Gastroesophageal sphincter (tissue), 4 donors: ENCODE measurements around the gene LINC01488. TPM values are rescaled to one million over a fixed set of nuclear protein-coding genes. Genes with fewer than 3 reads are reported as not detected.

Source experiments
- ATAC-seq: fragments of 150-250 bp; one replicate; pipeline ENCODE4 v1.9.1; 2016; ENCODE audit warnings: mild to moderate bottlenecking, moderate library complexity
- H3K27ac ChIP-seq, 4 donors: fragments of 200-600 bp; sonication (generic) in 3 of 4; 1 replicate in 3 of 4; 2 replicates in 1 of 4; pipeline ENCODE4 v1.5.1; 2016 to 2019
- H3K27me3 ChIP-seq: fragments of 200-600 bp; sonication (generic); one replicate; pipeline ENCODE4 v1.5.1; 2019
- H3K36me3 ChIP-seq, 2 donors: fragments of 200-600 bp; sonication (generic); one replicate each; pipeline ENCODE4 v1.5.1; 2019; ENCODE audit warnings: control low read depth in 1 of 2
- H3K4me1 ChIP-seq, 3 donors: fragments of 200-600 bp; sonication (generic); 1 replicate in 2 of 3; 2 replicates in 1 of 3; pipeline ENCODE4 v1.5.1; 2016 to 2019; ENCODE audit warnings: control low read depth in 2 of 3
- H3K4me3 ChIP-seq, 2 donors: fragments of 200-600 bp; sonication (generic); one replicate each; pipeline ENCODE4 v1.5.1; 2019; ENCODE audit warnings: mild to moderate bottlenecking in 1 of 2, moderate library complexity in 1 of 2
- H3K9me3 ChIP-seq, 3 donors: fragments of 200-600 bp; sonication (generic); one replicate each; pipeline ENCODE4 v1.5.1; 2017 to 2019; ENCODE audit warnings: control low read depth in 2 of 3
- EP300 ChIP-seq: sonication (generic); formaldehyde crosslinking; IDR thresholded peaks from one replicate; pipeline ENCODE4 v1.6.1; 2017; ENCODE audit warnings: antibody characterized with exemption, mild to moderate bottlenecking
- POLR2A ChIP-seq, 2 donors: fragments of 450-650 bp; IDR thresholded peaks; one replicate each; pipeline ENCODE4 v1.6.1; 2017; ENCODE audit warnings: antibody characterized with exemption in 2 of 2, mild to moderate bottlenecking in 2 of 2, moderate library complexity in 1 of 2
- POLR2AphosphoS5 ChIP-seq: sonication (generic); formaldehyde crosslinking; IDR thresholded peaks from one replicate; pipeline ENCODE4 v1.6.1; 2017; ENCODE audit warnings: antibody characterized with exemption
- WGBS, 2 donors: methylation state at CpG; one replicate each; pipeline ENCODE4 v1.1.5; 2018; ENCODE audit warnings: low coverage in 1 of 2; 5-methylcytosine and 5-hydroxymethylcytosine counted together
- total RNA-seq, 4 donors: library from RNA; depleted of rRNA; stranded (reverse); fragments of >200 nt; gene quantifications; one replicate each; pipeline ENCODE4 v1.1.0, GENCODE V29; 2016
- TF ChIP-seq, protein P1 (sequence below), 4 experiments: fragments of 200-600 bp in 2 of 4; fragments of 450-650 bp in 2 of 4; sonication (generic) in 1 of 4; IDR thresholded peaks; one replicate each; pipeline ENCODE4 v1.5.1; 2017 to 2019; ENCODE audit warnings: antibody characterized with exemption in 4 of 4, mild to moderate bottlenecking in 2 of 4, moderate library complexity in 2 of 4

The LINC01488 gene
- total RNA-seq, 4 donors from 2014 or later: not detected

GRCh38 chr11:69511358-69512055 is 30.0 kb downstream of the LINC01488 start:
- 75 to 90% methylated on average over 6 to 10 of the region's 21 CpGs for WGBS, 2 donors
- no peak overlapping the region for H3K4me3 ChIP-seq
- peaks cover 0 to 8% (median 0%) of the 10 kb centered on the region in 3 donors for H3K9me3 ChIP-seq
- no peaks in the 10 kb centered on the region for H3K36me3 ChIP-seq
- TF ChIP-seq POLR2A (IDR thresholded peaks at IDR 0.05): no peak
- TF ChIP-seq, protein P1, sequence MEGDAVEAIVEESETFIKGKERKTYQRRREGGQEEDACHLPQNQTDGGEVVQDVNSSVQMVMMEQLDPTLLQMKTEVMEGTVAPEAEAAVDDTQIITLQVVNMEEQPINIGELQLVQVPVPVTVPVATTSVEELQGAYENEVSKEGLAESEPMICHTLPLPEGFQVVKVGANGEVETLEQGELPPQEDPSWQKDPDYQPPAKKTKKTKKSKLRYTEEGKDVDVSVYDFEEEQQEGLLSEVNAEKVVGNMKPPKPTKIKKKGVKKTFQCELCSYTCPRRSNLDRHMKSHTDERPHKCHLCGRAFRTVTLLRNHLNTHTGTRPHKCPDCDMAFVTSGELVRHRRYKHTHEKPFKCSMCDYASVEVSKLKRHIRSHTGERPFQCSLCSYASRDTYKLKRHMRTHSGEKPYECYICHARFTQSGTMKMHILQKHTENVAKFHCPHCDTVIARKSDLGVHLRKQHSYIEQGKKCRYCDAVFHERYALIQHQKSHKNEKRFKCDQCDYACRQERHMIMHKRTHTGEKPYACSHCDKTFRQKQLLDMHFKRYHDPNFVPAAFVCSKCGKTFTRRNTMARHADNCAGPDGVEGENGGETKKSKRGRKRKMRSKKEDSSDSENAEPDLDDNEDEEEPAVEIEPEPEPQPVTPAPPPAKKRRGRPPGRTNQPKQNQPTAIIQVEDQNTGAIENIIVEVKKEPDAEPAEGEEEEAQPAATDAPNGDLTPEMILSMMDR (IDR thresholded peaks at IDR 0.05): no peak
- TF ChIP-seq POLR2AphosphoS5: no peak
- no peak for TF ChIP-seq EP300
- ATAC-seq: no peak
- no peak overlapping the region for H3K27ac ChIP-seq
- no peaks in the 10 kb centered on the region for H3K4me1 ChIP-seq
- no peaks in the 10 kb centered on the region for H3K27me3 ChIP-seq

GRCh38 chr11:69512136-69512535 is 30.7 kb downstream of the LINC01488 start:
- Histone ChIP-seq H3K9me3 (peaks cover 0 to 14% (median 0%) of the 10 kb centered on the region in 3 donors), H3K36me3 (no peaks in the 10 kb centered on the region), H3K4me1 (no peaks in the 10 kb centered on the region), H3K27me3 (no peaks in the 10 kb centered on the region), H3K4me3 (no peak overlapping the region), H3K27ac (no peak overlapping the region)
- TF ChIP-seq, protein P1 (IDR thresholded peaks at IDR 0.05): no peak
- TF ChIP-seq POLR2AphosphoS5: no peak
- no peak for TF ChIP-seq EP300
- TF ChIP-seq POLR2A (IDR thresholded peaks at IDR 0.05): no peak
- no peak for ATAC-seq
- no CpG with 5 or more reads among the region's 8 CpGs for WGBS, 2 donors

DNA sequence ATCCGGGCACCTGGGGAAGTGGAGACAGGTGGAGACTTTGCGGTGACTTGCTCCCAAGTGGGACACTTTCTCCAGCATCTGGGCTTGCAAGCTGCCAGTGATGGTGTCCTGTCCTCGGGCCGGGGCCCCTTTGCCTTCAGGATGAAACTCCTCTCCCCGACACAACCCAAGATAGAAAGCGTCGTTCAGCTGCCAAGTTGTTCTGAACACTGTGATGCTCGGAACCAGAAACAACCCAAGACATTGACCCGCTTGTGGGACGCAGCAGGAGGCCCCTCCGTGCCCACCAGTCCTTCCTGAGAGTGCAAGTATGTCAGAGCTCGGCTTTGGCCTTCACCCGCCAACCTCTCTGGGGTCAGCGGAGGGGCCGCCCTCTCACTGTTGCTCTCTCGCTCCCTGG is 31.3 kb downstream of the LINC01488 start:
- no peak for ATAC-seq
- 93% methylated on average over 3 of the region's 16 CpGs; no CpG with 5 or more reads in 1 of the 2 donors for WGBS, 2 donors
- no peak overlapping the region for H3K4me3 ChIP-seq
- H3K4me1 ChIP-seq: no peaks in the 10 kb centered on the region
- TF ChIP-seq, protein P1 (IDR thresholded peaks at IDR 0.05): no peak
- TF ChIP-seq POLR2AphosphoS5 (no peak), EP300 (no peak), POLR2A (IDR thresholded peaks at IDR 0.05) (no peak)
- no peaks in the 10 kb centered on the region for H3K27me3 ChIP-seq
- no peak overlapping the region for H3K27ac ChIP-seq
- no peaks in the 10 kb centered on the region for H3K36me3 ChIP-seq
- H3K9me3 ChIP-seq: peaks cover 0 to 14% (median 0%) of the 10 kb centered on the region in 3 donors

DNA sequence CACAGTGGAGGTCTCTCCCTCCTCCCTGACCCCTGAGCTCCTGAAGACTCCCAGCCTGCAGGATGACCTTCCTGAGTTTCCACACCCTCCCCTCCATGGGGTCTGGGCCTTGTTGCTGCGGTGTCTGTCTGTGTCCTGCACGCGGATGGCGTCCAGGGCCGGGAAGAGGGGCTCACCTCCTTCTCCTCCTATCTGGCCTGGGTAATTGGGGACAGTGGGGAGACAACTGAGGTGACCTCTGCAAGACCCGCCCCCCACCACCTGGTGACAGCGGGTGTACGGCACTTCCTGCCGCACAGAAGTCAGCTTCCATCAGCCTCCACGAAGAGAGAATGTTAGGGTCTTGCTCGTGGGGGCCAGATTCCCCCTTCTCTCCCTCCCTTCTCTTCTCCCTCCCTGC is 31.7 kb downstream of the LINC01488 start:
- 90% methylated on average over 3 of the region's 11 CpGs; no CpG with 5 or more reads in 1 of the 2 donors for WGBS, 2 donors
- Histone ChIP-seq H3K27me3 (no peaks in the 10 kb centered on the region), H3K4me3 (no peak overlapping the region), H3K4me1 (no peaks in the 10 kb centered on the region), H3K9me3 (peaks cover 0 to 14% (median 0%) of the 10 kb centered on the region in 3 donors), H3K27ac (no peak overlapping the region), H3K36me3 (no peaks in the 10 kb centered on the region)
- ATAC-seq: no peak
- TF ChIP-seq, protein P1 (IDR thresholded peaks at IDR 0.05): no peak
- TF ChIP-seq EP300: no peak
- TF ChIP-seq POLR2A (IDR thresholded peaks at IDR 0.05): no peak
- TF ChIP-seq POLR2AphosphoS5: no peak

- Histone ChIP-seq H3K9me3 (peaks cover 0 to 14% (median 0%) of the 10 kb centered on the region in 3 donors), H3K36me3 (no peaks in the 10 kb centered on the region), H3K4me3 (no peak overlapping the region), H3K27me3 (no peaks in the 10 kb centered on the region), H3K4me1 (no peaks in the 10 kb centered on the region), H3K27ac (no peak overlapping the region)
- 100% methylated on average over 1 of the region's 12 CpGs; no CpG with 5 or more reads in 1 of the 2 donors for WGBS, 2 donors
- ATAC-seq: no peak
- TF ChIP-seq POLR2AphosphoS5 (no peak), POLR2A (IDR thresholded peaks at IDR 0.05) (no peak), EP300 (no peak)
- TF ChIP-seq, protein P1 (IDR thresholded peaks at IDR 0.05): no peak
These were observed 32.3 kb downstream of the LINC01488 start for GRCh38 chr11:69513663-69514224.
